Cardiac fibroblast (primary cell): ENCODE data around the gene MS4A8.
A peak's percentile ranks its signal among the peaks of the same experiment; 100 is the strongest.
"Not testable (repeated sequence)": the region's sequence is repeated elsewhere in the genome, so short reads cannot be mapped to it uniquely, and the experiment has no call there.

Source experiments
- DNase-seq, 2 donors: peaks; one replicate each; pipeline versions ENCODE4 v3.0.0 to v3.0.0-alpha.2; 2010; ENCODE audit warnings: low read depth in 2 of 2
- H3K4me3 ChIP-seq, 2 donors: replicated peaks in 1 of 2; 1 replicate in 1 of 2; 2 replicates in 1 of 2; pipeline ENCODE4 v1.5.1; 2011; ENCODE audit warnings: low read depth in 2 of 2, low read length in 2 of 2, mild to moderate bottlenecking in 2 of 2, moderate library complexity in 1 of 2
- TF ChIP-seq, protein P1 (sequence below): IDR thresholded peaks from one replicate; pipeline ENCODE4 v1.5.1; 2011; ENCODE audit warnings: low read depth, mild to moderate bottlenecking, low read length, inconsistent platforms

Gene MS4A8

GRCh38 chr11:60754887-60755286 is 55.5 kb downstream of the MS4A8 start:
- TF ChIP-seq, protein P1, sequence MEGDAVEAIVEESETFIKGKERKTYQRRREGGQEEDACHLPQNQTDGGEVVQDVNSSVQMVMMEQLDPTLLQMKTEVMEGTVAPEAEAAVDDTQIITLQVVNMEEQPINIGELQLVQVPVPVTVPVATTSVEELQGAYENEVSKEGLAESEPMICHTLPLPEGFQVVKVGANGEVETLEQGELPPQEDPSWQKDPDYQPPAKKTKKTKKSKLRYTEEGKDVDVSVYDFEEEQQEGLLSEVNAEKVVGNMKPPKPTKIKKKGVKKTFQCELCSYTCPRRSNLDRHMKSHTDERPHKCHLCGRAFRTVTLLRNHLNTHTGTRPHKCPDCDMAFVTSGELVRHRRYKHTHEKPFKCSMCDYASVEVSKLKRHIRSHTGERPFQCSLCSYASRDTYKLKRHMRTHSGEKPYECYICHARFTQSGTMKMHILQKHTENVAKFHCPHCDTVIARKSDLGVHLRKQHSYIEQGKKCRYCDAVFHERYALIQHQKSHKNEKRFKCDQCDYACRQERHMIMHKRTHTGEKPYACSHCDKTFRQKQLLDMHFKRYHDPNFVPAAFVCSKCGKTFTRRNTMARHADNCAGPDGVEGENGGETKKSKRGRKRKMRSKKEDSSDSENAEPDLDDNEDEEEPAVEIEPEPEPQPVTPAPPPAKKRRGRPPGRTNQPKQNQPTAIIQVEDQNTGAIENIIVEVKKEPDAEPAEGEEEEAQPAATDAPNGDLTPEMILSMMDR: no peak
- DNase-seq: no peak
- no peak overlapping the region for H3K4me3 ChIP-seq

GRCh38 chr11:60756307-60757032 is 57.1 kb downstream of the MS4A8 start, which contains the start of gene MS4A15:
TSS of gene MS4A15 (plus strand) at chr11:60756867. CDS start at chr11:60763734, 6,867 bp downstream.
- TF ChIP-seq, protein P1: peak; percentile 34
- peak in 1 of 2 donors; percentile 34 for DNase-seq
- no peak within 1 kb of the TSS for H3K4me3 ChIP-seq

- TF ChIP-seq, protein P1: no peak
- H3K4me3 ChIP-seq: no peak overlapping the region
- DNase-seq: no peak
Measured at GRCh38 chr11:60757231-60757800, 57.9 kb downstream of the MS4A8 start.

DNA sequence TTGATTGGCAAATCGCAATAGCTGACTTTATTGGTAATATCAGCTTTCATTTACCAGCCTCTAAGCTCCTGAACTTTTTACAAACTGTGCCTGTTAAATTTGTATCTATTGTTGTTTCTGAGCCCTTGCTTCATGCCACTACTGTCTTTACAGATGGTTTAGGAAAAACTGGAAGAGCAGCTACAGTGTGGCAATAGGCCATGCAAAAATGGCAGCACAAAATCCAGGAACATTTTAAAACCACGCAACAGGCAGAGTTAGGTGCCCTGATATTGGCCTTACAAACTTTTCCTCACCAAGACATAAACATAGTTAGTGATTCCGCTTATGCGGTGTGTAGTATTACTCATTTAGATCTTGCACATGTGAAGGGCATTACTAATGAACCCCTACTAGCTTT is 59.3 kb downstream of the MS4A8 start:
- H3K4me3 ChIP-seq, DNase-seq: not testable (repeated sequence)

DNA sequence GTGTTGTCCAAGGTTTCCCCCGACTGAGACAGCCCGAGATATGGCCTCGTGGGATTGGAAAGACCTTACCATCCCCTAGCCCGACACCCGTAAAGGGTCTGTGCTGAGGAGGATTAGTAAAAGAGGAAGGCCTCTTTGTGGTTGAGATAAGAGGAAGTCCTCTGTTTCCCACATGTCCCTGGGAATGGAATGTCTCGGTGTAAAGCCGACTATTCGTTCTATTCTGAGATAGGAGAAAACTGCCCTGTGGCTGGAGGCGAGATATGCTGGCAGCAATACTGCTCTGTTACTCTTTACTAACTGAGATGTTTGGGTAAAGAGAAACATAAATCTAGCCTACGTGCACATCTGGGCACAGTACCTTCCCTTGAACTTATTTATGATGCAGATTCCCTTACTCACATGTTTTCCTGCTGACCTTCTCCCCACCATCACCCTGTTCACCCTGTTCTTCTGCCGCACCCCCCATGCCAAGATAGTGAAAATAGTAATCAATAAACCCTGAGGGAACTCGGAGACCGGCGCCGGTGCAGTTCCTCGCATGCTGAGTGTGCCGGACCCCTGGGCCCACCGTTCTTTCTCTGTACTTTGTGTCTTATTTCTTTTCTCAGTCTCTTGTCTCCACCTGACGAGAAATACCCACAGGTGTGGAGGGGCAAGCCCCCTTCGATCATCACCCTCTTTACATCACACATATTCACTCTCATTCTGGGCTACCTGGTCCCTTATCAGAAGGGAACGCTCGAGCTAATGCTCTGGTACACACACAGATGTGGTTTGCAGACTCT is 60.2 kb downstream of the MS4A8 start:
- not testable (repeated sequence) for H3K4me3 ChIP-seq, DNase-seq

- no peak overlapping the region for H3K4me3 ChIP-seq
- no peak for DNase-seq
- TF ChIP-seq, protein P1: no peak
Measured at GRCh38 chr11:60761436-60762190, 62.2 kb downstream of the MS4A8 start.

GRCh38 chr11:60762851-60763691 is 63.7 kb downstream of the MS4A8 start:
- peak in 1 of 2 donors; percentile 26 for DNase-seq
- no peak overlapping the region for H3K4me3 ChIP-seq
- TF ChIP-seq, protein P1: no peak
